KMS-11 (cell line): Measurements from ENCODE around the gene OLFML1.

ENCODE experiments used
- H2AFZ ChIP-seq: fragments of 200-600 bp; sonication (generic); 2 replicates; pipeline ENCODE4 v1.6.1; 2016; ENCODE audit warnings: antibody characterized with exemption, mixed run types, low read depth
- H3K27ac ChIP-seq: fragments of 200-600 bp; sonication (generic); 2 replicates; pipeline ENCODE4 v1.6.1; 2016; ENCODE audit warnings: mild to moderate bottlenecking, mixed run types
- H3K27me3 ChIP-seq: fragments of 200-600 bp; sonication (generic); 2 replicates; pipeline ENCODE4 v1.6.1; 2017; ENCODE audit warnings: mild to moderate bottlenecking, low read depth, mixed run types, moderate library complexity; ENCODE audit not compliant: insufficient read depth
- H3K36me3 ChIP-seq: fragments of 200-600 bp; sonication (generic); 2 replicates; pipeline ENCODE4 v1.6.1; 2017; ENCODE audit warnings: mild to moderate bottlenecking, mixed run types; ENCODE audit not compliant: insufficient read depth
- H3K4me1 ChIP-seq: fragments of 200-600 bp; sonication (generic); 2 replicates; pipeline ENCODE4 v1.6.1; 2016; ENCODE audit warnings: mild to moderate bottlenecking, low read depth, mixed run types; ENCODE audit not compliant: poor library complexity, severe bottlenecking
- H3K4me2 ChIP-seq: fragments of 200-600 bp; sonication (generic); 2 replicates; pipeline ENCODE4 v1.7.0; 2016; ENCODE audit warnings: mild to moderate bottlenecking, mixed run types
- H3K4me3 ChIP-seq: fragments of 200-600 bp; sonication (generic); IDR thresholded peaks from 2 replicates; pipeline ENCODE4 v1.6.1; 2017; ENCODE audit warnings: low read depth, low read length, mixed read lengths; ENCODE audit not compliant: insufficient read depth
- H3K79me2 ChIP-seq: fragments of 200-600 bp; sonication (generic); 2 replicates; pipeline ENCODE4 v1.6.1; 2016; ENCODE audit warnings: low read depth, mixed run types; ENCODE audit not compliant: insufficient read depth
- H3K9ac ChIP-seq: fragments of 200-600 bp; sonication (generic); 2 replicates; pipeline ENCODE4 v1.6.1; 2016; ENCODE audit warnings: mild to moderate bottlenecking, mixed run types
- H4K20me1 ChIP-seq: fragments of 200-600 bp; sonication (generic); 2 replicates; pipeline ENCODE4 v1.6.1; 2016; ENCODE audit warnings: mild to moderate bottlenecking, mixed run types; ENCODE audit not compliant: insufficient read depth
- CTCF ChIP-seq: fragments of 200-600 bp; sonication (generic); conservative IDR thresholded peaks from 2 replicates; pipeline ENCODE4 v1.6.1; 2017; ENCODE audit warnings: low read depth, mild to moderate bottlenecking, antibody characterized with exemption, low read length, moderate library complexity, mixed read lengths

OLFML1 gene

GRCh38 chr11:7499081-7499480, 13.8 kb downstream of the OLFML1 start:
- TF ChIP-seq CTCF: no peak
- Histone ChIP-seq H3K36me3 (no peaks in the 10 kb centered on the region), H3K9ac (no peak overlapping the region), H3K27me3 (no peaks in the 10 kb centered on the region), H2AFZ (no peak overlapping the region), H3K4me3 (no peak overlapping the region), H4K20me1 (no peaks in the 10 kb centered on the region), H3K4me2 (no peak overlapping the region), H3K79me2 (no peaks in the 10 kb centered on the region), H3K27ac (no peak overlapping the region), H3K4me1 (no peaks in the 10 kb centered on the region)

GRCh38 chr11:7500251-7500650, 14.9 kb downstream of the OLFML1 start:
- Histone ChIP-seq H3K4me2 (no peak overlapping the region), H3K27ac (no peak overlapping the region), H3K79me2 (no peaks in the 10 kb centered on the region), H4K20me1 (no peaks in the 10 kb centered on the region), H3K4me3 (no peak overlapping the region), H2AFZ (no peak overlapping the region), H3K27me3 (no peaks in the 10 kb centered on the region), H3K9ac (no peak overlapping the region), H3K4me1 (no peaks in the 10 kb centered on the region), H3K36me3 (no peaks in the 10 kb centered on the region)
- no peak for TF ChIP-seq CTCF

GRCh38 chr11:7501251-7501650, 15.9 kb downstream of the OLFML1 start:
- no peaks in the 10 kb centered on the region for H3K4me1 ChIP-seq
- TF ChIP-seq CTCF: no peak
- no peak overlapping the region for H3K9ac ChIP-seq
- H3K27me3 ChIP-seq: no peaks in the 10 kb centered on the region
- no peaks in the 10 kb centered on the region for H3K79me2 ChIP-seq
- H3K4me2 ChIP-seq: no peak overlapping the region
- no peaks in the 10 kb centered on the region for H4K20me1 ChIP-seq
- no peak overlapping the region for H3K27ac ChIP-seq
- no peak overlapping the region for H3K4me3 ChIP-seq
- H2AFZ ChIP-seq: no peak overlapping the region
- no peaks in the 10 kb centered on the region for H3K36me3 ChIP-seq

- no peaks in the 10 kb centered on the region for H4K20me1 ChIP-seq
- TF ChIP-seq CTCF: no peak
- no peak overlapping the region for H3K9ac ChIP-seq
- no peak overlapping the region for H3K4me2 ChIP-seq
- H3K4me3 ChIP-seq: no peak overlapping the region
- H3K79me2 ChIP-seq: no peaks in the 10 kb centered on the region
- no peaks in the 10 kb centered on the region for H3K36me3 ChIP-seq
- H2AFZ ChIP-seq: no peak overlapping the region
- no peaks in the 10 kb centered on the region for H3K27me3 ChIP-seq
- H3K27ac ChIP-seq: no peak overlapping the region
- H3K4me1 ChIP-seq: no peaks in the 10 kb centered on the region
Observed at GRCh38 chr11:7501894-7502293, 16.6 kb downstream of the OLFML1 start.

GRCh38 chr11:7506243-7506642, 20.9 kb downstream of the OLFML1 start:
- H4K20me1 ChIP-seq: no peaks in the 10 kb centered on the region
- no peak overlapping the region for H2AFZ ChIP-seq
- H3K79me2 ChIP-seq: no peaks in the 10 kb centered on the region
- no peak overlapping the region for H3K4me3 ChIP-seq
- no peak overlapping the region for H3K4me2 ChIP-seq
- no peak overlapping the region for H3K27ac ChIP-seq
- no peak for TF ChIP-seq CTCF
- peaks cover 7% of the 10 kb centered on the region for H3K4me1 ChIP-seq
- H3K36me3 ChIP-seq: no peaks in the 10 kb centered on the region
- no peaks in the 10 kb centered on the region for H3K27me3 ChIP-seq
- no peak overlapping the region for H3K9ac ChIP-seq
